H1 (cell line): Measurements from ENCODE around the gene C16orf95. TPM values are rescaled to one million over a fixed set of nuclear protein-coding genes. Genes with fewer than 3 reads are reported as not detected.

Experiments used
- CTCF ChIA-PET: fragments of 300-600 bp; sonication (Branson Sonifier 250); formaldehyde crosslinking; loops from one replicate; lab custom pipeline; 2021; ENCODE audit not compliant: partially characterized antibody; lab: Charles Lee
- POLR2A ChIA-PET: fragments of 300-600 bp; sonication (Branson Sonifier 250); formaldehyde crosslinking; loops from one replicate; lab custom pipeline; 2021; ENCODE audit warnings: inconsistent platforms; ENCODE audit not compliant: partially characterized antibody; lab: Charles Lee
- DNase-seq, 2 experiments: peaks; one replicate each; pipeline versions ENCODE4 v3.0.0 to v3.0.0-alpha.2; 2010 to 2022; ENCODE audit warnings: low spot score in 2 of 2, low read depth in 1 of 2, mixed read lengths in 1 of 2
- FAIRE-seq: peaks from 2 replicates; lab custom pipeline; 2011; peaks lifted over from hg19 to GRCh38; lab: Jason Lieb, UNC
- H2AFZ ChIP-seq: 2 replicates; pipeline ENCODE4 v1.8.1; 2012; ENCODE audit warnings: low read length, inconsistent platforms
- H2AK5ac ChIP-seq: 2 replicates; pipeline ENCODE4 v1.6.1; 2013; ENCODE audit warnings: low read depth, low read length
- H2BK120ac ChIP-seq: replicated peaks from 2 replicates; pipeline ENCODE3; 2013; ENCODE audit warnings: low read depth, low read length, inconsistent platforms
- H2BK12ac ChIP-seq: 2 replicates; pipeline ENCODE4 v1.6.1; 2013; ENCODE audit warnings: low read depth, low read length
- H2BK15ac ChIP-seq: 2 replicates; pipeline ENCODE4 v1.6.1; 2013; ENCODE audit warnings: low read length
- H2BK20ac ChIP-seq: 2 replicates; pipeline ENCODE4 v1.6.1; 2013; ENCODE audit warnings: low read length
- H2BK5ac ChIP-seq: 2 replicates; pipeline ENCODE4 v1.6.1; 2013; ENCODE audit warnings: low read depth, low read length
- H3K14ac ChIP-seq: 2 replicates; pipeline ENCODE4 v1.6.1; 2013; ENCODE audit warnings: inconsistent platforms; ENCODE audit not compliant: insufficient read length
- H3K18ac ChIP-seq: 2 replicates; pipeline ENCODE4 v1.6.1; 2013; ENCODE audit warnings: low read length; ENCODE audit errors: extremely low read depth
- H3K23ac ChIP-seq: 2 replicates; pipeline ENCODE4 v1.6.1; 2013; ENCODE audit warnings: inconsistent platforms; ENCODE audit not compliant: insufficient read length
- H3K23me2 ChIP-seq: 2 replicates; pipeline ENCODE4 v1.6.1; 2013; ENCODE audit warnings: low read depth, low read length
- H3K27ac ChIP-seq: 2 replicates; pipeline ENCODE4 v1.6.1; 2011; ENCODE audit warnings: low read depth, low read length, inconsistent platforms
- H3K27me3 ChIP-seq, 4 experiments: replicated peaks in 1 of 4; 1 replicate in 1 of 4; 2 replicates in 3 of 4; pipeline versions ENCODE4 v1.6.1 to v1.8.1; 2011 to 2013; ENCODE audit warnings: low read length in 3 of 4, mild to moderate bottlenecking in 3 of 4, inconsistent platforms in 2 of 4, mixed read lengths in 2 of 4, moderate library complexity in 1 of 4; ENCODE audit not compliant: control insufficient read depth in 3 of 4, insufficient read depth in 3 of 4; ENCODE audit errors: extremely low read depth in 1 of 4
- H3K36me3 ChIP-seq, 4 experiments: 2 replicates each; pipeline versions ENCODE4 v1.6.1 to v1.8.1; 2011 to 2013; ENCODE audit warnings: mild to moderate bottlenecking in 4 of 4, low read length in 3 of 4, moderate library complexity in 2 of 4, control low read depth in 1 of 4, inconsistent platforms in 1 of 4; ENCODE audit not compliant: insufficient read depth in 4 of 4, control insufficient read depth in 2 of 4
- H3K4ac ChIP-seq: replicated peaks from 2 replicates; pipeline ENCODE3; 2013; ENCODE audit warnings: low read length, low read depth, mixed read lengths, inconsistent platforms; ENCODE audit not compliant: insufficient read length
- H3K4me1 ChIP-seq, 4 experiments: replicated peaks in 1 of 4; 1 replicate in 1 of 4; 2 replicates in 3 of 4; pipeline versions ENCODE4 v1.6.1 to v1.8.1; 2011 to 2013; ENCODE audit warnings: low read length in 3 of 4, inconsistent platforms in 2 of 4, mixed read lengths in 1 of 4; ENCODE audit not compliant: insufficient read depth in 4 of 4, control insufficient read depth in 3 of 4
- H3K4me2 ChIP-seq, 2 experiments: 2 replicates each; pipeline versions ENCODE4 v1.6.1 to v1.8.1; 2011 to 2013; ENCODE audit warnings: low read depth in 2 of 2, low read length in 2 of 2, control low read depth in 1 of 2, inconsistent platforms in 1 of 2, mild to moderate bottlenecking in 1 of 2; ENCODE audit not compliant: insufficient read depth in 1 of 2
- H3K4me3 ChIP-seq, 4 experiments: fragments of 200-600, 300-600 bp in 1 of 4; sonication (generic), shearing (Covaris generic), sonication (Bioruptor Twin) in 1 of 4; 2 replicates each; pipeline versions ENCODE4 v1.5.1 to v1.8.1; 2011 to 2016; ENCODE audit warnings: low read length in 4 of 4, low read depth in 3 of 4, control low read depth in 2 of 4, inconsistent platforms in 2 of 4, mild to moderate bottlenecking in 2 of 4, mixed read lengths in 1 of 4, moderate library complexity in 1 of 4; ENCODE audit not compliant: insufficient read depth in 2 of 4; ENCODE audit errors: extremely low read depth in 1 of 4
- H3K56ac ChIP-seq: replicated peaks from 2 replicates; pipeline ENCODE3; 2013; ENCODE audit warnings: low read depth, mild to moderate bottlenecking, mixed read lengths, low read length, inconsistent platforms; ENCODE audit not compliant: insufficient read length
- H3K79me1 ChIP-seq: 2 replicates; pipeline ENCODE4 v1.6.1; 2013; ENCODE audit warnings: low read depth, low read length, control low read depth
- H3K79me2 ChIP-seq, 2 experiments: 2 replicates each; pipeline versions ENCODE4 v1.6.1 to v1.8.1; 2012 to 2013; ENCODE audit warnings: low read length in 2 of 2, mild to moderate bottlenecking in 2 of 2, inconsistent platforms in 1 of 2; ENCODE audit not compliant: insufficient read depth in 2 of 2, control insufficient read depth in 1 of 2
- H3K9ac ChIP-seq, 4 experiments: replicated peaks in 1 of 4; 1 replicate in 1 of 4; 2 replicates in 3 of 4; pipeline versions ENCODE4 v1.6.1 to v1.8.1; 2011 to 2013; ENCODE audit warnings: low read depth in 3 of 4, low read length in 3 of 4, control low read depth in 2 of 4, mild to moderate bottlenecking in 2 of 4, moderate library complexity in 2 of 4, inconsistent platforms in 1 of 4; ENCODE audit errors: extremely low read depth in 1 of 4
- H3K9me3 ChIP-seq, 2 experiments: 2 replicates each; pipeline versions ENCODE4 v1.6.1 to v1.8.1; 2012 to 2013; ENCODE audit warnings: mild to moderate bottlenecking in 2 of 2, moderate library complexity in 2 of 2, control low read depth in 1 of 2, inconsistent platforms in 1 of 2, low read depth in 1 of 2, low read length in 1 of 2, mixed read lengths in 1 of 2; ENCODE audit not compliant: insufficient read depth in 2 of 2
- H4K20me1 ChIP-seq, 2 experiments: replicated peaks in 1 of 2; 2 replicates each; pipeline versions ENCODE3 to v1.8.1; 2011 to 2013; ENCODE audit warnings: inconsistent platforms in 2 of 2, low read length in 2 of 2, mild to moderate bottlenecking in 1 of 2; ENCODE audit not compliant: insufficient read depth in 2 of 2, control insufficient read depth in 1 of 2
- H4K5ac ChIP-seq: 2 replicates; pipeline ENCODE4 v1.6.1; 2013; ENCODE audit warnings: low read length, low read depth, mixed read lengths, inconsistent platforms; ENCODE audit not compliant: insufficient read length
- H4K8ac ChIP-seq: 2 replicates; pipeline ENCODE4 v1.8.0; 2013; ENCODE audit warnings: mild to moderate bottlenecking, moderate library complexity, low read length, inconsistent platforms; ENCODE audit not compliant: insufficient read depth; ENCODE audit errors: extremely low read depth
- H4K91ac ChIP-seq: replicated peaks from 2 replicates; pipeline ENCODE3; 2013; ENCODE audit warnings: low read length, mixed read lengths, inconsistent platforms; ENCODE audit not compliant: insufficient read length
- EGR1 ChIP-seq: IDR thresholded peaks from 2 replicates; pipeline ENCODE4 v1.6.1; 2011; ENCODE audit warnings: low read depth, low read length, borderline replicate concordance
- EZH2 ChIP-seq: fragments of 200-600 bp; sonication (generic); IDR thresholded peaks from 2 replicates; pipeline ENCODE4 v1.7.1; 2012; ENCODE audit warnings: low read depth, mild to moderate bottlenecking, moderate library complexity, low read length, inconsistent platforms; ENCODE audit not compliant: severe bottlenecking
- SIN3A ChIP-seq, 2 experiments: IDR thresholded peaks in 1 of 2; conservative IDR thresholded peaks in 1 of 2; 2 replicates each; pipeline ENCODE4 v1.6.1; 2011 to 2012; ENCODE audit warnings: low read length in 2 of 2, improper control_type of control experiment in 1 of 2, low read depth in 1 of 2, mild to moderate bottlenecking in 1 of 2
- WGBS, 2 experiments: shearing (Covaris generic) in 1 of 2; methylation state at CpG; one replicate each; pipeline versions ENCODE4 v1.1.6 to v1.1.7; 2013 to 2015; ENCODE audit warnings: low lambda C conversion rate in 2 of 2, mixed read lengths in 2 of 2, inconsistent platforms in 1 of 2, low coverage in 1 of 2, missing lambda C conversion rate in 1 of 2; ENCODE audit not compliant: insufficient replicate concordance in 2 of 2, insufficient coverage in 1 of 2, insufficient read length in 1 of 2; ENCODE audit errors: extremely low coverage in 1 of 2, missing lambda C conversion rate in 1 of 2; 5-methylcytosine and 5-hydroxymethylcytosine counted together
- polyA plus RNA-seq, 7 experiments: library from polyadenylated mRNA; depleted of rRNA in 3 of 7; stranded (reverse) in 5 of 7; unstranded in 2 of 7; fragments of >200 nt in 5 of 7; fragments of 200-250 nt in 2 of 7; gene quantifications; 1 replicate in 5 of 7; 2 replicates in 1 of 7; 4 replicates in 1 of 7; pipeline versions ENCODE4 v1.2.1 to v1.2.3, GENCODE V29; 2011 to 2013; ENCODE audit warnings: missing spikeins in 2 of 7, mixed read lengths in 2 of 7
- total RNA-seq: library from RNA; stranded (reverse); fragmentation: NEBNext Ultra II Directional; extraction: Animal tissue kit (Norgen Biotek cat#: 25700); gene quantifications from 2 replicates; pipeline ENCODE4 v1.2.1, GENCODE V29; 2021

Gene C16orf95
- total and polyA plus RNA-seq, 2 of the 8 experiments (the other 6 are each of a cell fraction or from before 2014, with no cell fraction given): 5.0 to 5.4 TPM

- no peaks in the 10 kb centered on the region for H3K4me1 ChIP-seq
- no peak overlapping the region for H2BK120ac ChIP-seq
- CTCF ChIA-PET: interaction anchor here (1.8 to 3.0 kb wide), 2 partner anchors 9 to 12 kb away, joined by 4 to 14 read pairs; no protein-coding TSS in a partner anchor
- no peak for FAIRE-seq
- no peak for TF ChIP-seq EGR1
- no peak for TF ChIP-seq SIN3A (conservative IDR thresholded peaks at IDR 0.05 in 1 of 2, IDR thresholded peaks at IDR 0.05 in 1 of 2; ENCODE audit: low read depth in 1 of 2, low read length in 2 of 2)
- no peak for TF ChIP-seq EZH2
- H3K27me3 ChIP-seq: no peaks in the 10 kb centered on the region
- H3K23me2 ChIP-seq: 0 out of 2 replicates have a peak, but pooled peaks cover 2% of the 10 kb centered on the region
- no peak overlapping the region for H4K91ac ChIP-seq
- no peak overlapping the region for H3K4me2 ChIP-seq
- peaks cover 3 to 6% of the 10 kb centered on the region in 2 experiments for H4K20me1 ChIP-seq
- POLR2A ChIA-PET: interaction anchor here (0.7 kb wide), 1 partner anchor 747 kb away, joined by 3 read pairs; no protein-coding TSS in a partner anchor
- H3K4ac ChIP-seq: no peak overlapping the region
- no peak overlapping the region for H4K8ac ChIP-seq
- DNase-seq: no peak
- no peak overlapping the region for H3K18ac ChIP-seq
- H4K5ac ChIP-seq: no peak overlapping the region
- no peaks in the 10 kb centered on the region for H3K9me3 ChIP-seq
- H2BK12ac ChIP-seq: no peak overlapping the region
- no peak overlapping the region for H3K9ac ChIP-seq
- no peak overlapping the region for H2BK15ac ChIP-seq
- no peak overlapping the region for H3K4me3 ChIP-seq
- no peak overlapping the region for H3K27ac ChIP-seq
- H3K23ac ChIP-seq: no peak overlapping the region
- H3K14ac ChIP-seq: no peak overlapping the region
- 94% methylated on average over 16 of the region's 19 CpGs; no CpG with 5 or more reads in 1 of the 2 experiments for WGBS, 2 experiments
- H2AFZ ChIP-seq: no peak overlapping the region
- no peak overlapping the region for H2AK5ac ChIP-seq
- H3K36me3 ChIP-seq: peaks cover 0 to 11% (median 4%) of the 10 kb centered on the region in 4 experiments; a peak in 2 of 8 replicates
- no peak overlapping the region for H2BK20ac ChIP-seq
- 0 out of 2 replicates have a peak, but pooled peaks cover 2% of the 10 kb centered on the region for H3K79me1 ChIP-seq
- no peaks in the 10 kb centered on the region for H3K79me2 ChIP-seq
- H2BK5ac ChIP-seq: no peak overlapping the region
- no peak overlapping the region for H3K56ac ChIP-seq
These were observed 18.6 kb upstream of the C16orf95 start for GRCh38 chr16:87335625-87336433.
